Endothelial cell (in vitro differentiated cells): ENCODE results near the gene RCOR2. TPM values are rescaled to one million over a fixed set of nuclear protein-coding genes. Genes with fewer than 3 reads are reported as not detected.
A peak's percentile ranks its signal among the peaks of the same experiment; 100 is the strongest.

Source experiments
- DNase-seq: peaks from one replicate; pipeline ENCODE4 v3.0.0; 2021; ENCODE audit warnings: low spot score
- H3K27ac Mint-ChIP-seq: one replicate; pipeline ENCODE4 v1.8.0; 2021; ENCODE audit warnings: mixed read lengths, inconsistent platforms; ENCODE audit not compliant: unreplicated experiment
- H3K27me3 Mint-ChIP-seq: one replicate; pipeline ENCODE4 v1.8.0; 2021; ENCODE audit warnings: mild to moderate bottlenecking, moderate library complexity, mixed read lengths, inconsistent platforms; ENCODE audit not compliant: unreplicated experiment
- H3K36me3 Mint-ChIP-seq: one replicate; pipeline ENCODE4 v1.8.0; 2021; ENCODE audit warnings: mild to moderate bottlenecking, low read depth, mixed read lengths, inconsistent platforms; ENCODE audit not compliant: unreplicated experiment
- H3K4me1 Mint-ChIP-seq: one replicate; pipeline ENCODE4 v1.8.0; 2021; ENCODE audit warnings: mild to moderate bottlenecking, mixed read lengths, inconsistent platforms; ENCODE audit not compliant: unreplicated experiment
- H3K4me3 Mint-ChIP-seq: one replicate; pipeline ENCODE4 v1.8.0; 2021; ENCODE audit warnings: mild to moderate bottlenecking, mixed read lengths, inconsistent platforms; ENCODE audit not compliant: unreplicated experiment
- H3K9me3 Mint-ChIP-seq: one replicate; pipeline ENCODE4 v1.8.0; 2021; ENCODE audit warnings: mixed read lengths, inconsistent platforms; ENCODE audit not compliant: unreplicated experiment
- total RNA-seq: library from RNA; stranded (reverse); fragmentation: NEBNext Ultra II Directional; extraction: Animal tissue kit (Norgen Biotek cat#: 25700); gene quantifications from one replicate; pipeline ENCODE4 v1.2.1, GENCODE V29; 2021; ENCODE audit not compliant: unreplicated experiment
- TF ChIP-seq, protein P1 (sequence below): fragments of 200-600 bp; sonication (generic); IDR thresholded peaks from one replicate; pipeline ENCODE4 v1.5.0; 2021; ENCODE audit warnings: antibody characterized with exemption; ENCODE audit not compliant: unreplicated experiment

Gene RCOR2
- total RNA-seq, 1 donor from 2014 or later, result 9.3 TPM

DNA sequence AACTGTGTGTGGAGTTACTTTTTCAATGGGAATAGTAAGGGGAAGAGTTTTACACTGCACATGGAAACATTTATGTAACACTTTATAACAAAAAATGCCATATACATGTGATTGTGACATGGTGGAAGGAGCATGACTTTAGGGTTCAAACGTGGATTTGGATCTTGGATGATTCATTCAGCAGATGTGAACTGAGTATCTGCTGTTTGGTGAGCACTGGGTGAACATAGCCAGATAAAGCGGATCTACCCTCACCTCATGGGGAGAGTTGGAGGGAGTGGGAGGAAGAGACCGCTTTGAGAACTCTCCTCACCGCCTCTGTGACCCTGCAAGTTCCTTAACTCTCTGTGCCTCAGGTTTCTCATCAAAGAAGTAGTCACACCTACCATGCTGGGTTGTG, 24.9 kb upstream of the RCOR2 start:
- H3K27me3 Mint-ChIP-seq, result peaks cover 4% of the 10 kb centered on the region
- TF ChIP-seq, protein P1, sequence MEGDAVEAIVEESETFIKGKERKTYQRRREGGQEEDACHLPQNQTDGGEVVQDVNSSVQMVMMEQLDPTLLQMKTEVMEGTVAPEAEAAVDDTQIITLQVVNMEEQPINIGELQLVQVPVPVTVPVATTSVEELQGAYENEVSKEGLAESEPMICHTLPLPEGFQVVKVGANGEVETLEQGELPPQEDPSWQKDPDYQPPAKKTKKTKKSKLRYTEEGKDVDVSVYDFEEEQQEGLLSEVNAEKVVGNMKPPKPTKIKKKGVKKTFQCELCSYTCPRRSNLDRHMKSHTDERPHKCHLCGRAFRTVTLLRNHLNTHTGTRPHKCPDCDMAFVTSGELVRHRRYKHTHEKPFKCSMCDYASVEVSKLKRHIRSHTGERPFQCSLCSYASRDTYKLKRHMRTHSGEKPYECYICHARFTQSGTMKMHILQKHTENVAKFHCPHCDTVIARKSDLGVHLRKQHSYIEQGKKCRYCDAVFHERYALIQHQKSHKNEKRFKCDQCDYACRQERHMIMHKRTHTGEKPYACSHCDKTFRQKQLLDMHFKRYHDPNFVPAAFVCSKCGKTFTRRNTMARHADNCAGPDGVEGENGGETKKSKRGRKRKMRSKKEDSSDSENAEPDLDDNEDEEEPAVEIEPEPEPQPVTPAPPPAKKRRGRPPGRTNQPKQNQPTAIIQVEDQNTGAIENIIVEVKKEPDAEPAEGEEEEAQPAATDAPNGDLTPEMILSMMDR, result no peak
- H3K4me3 Mint-ChIP-seq, result no peak overlapping the region
- H3K36me3 Mint-ChIP-seq, result no peaks in the 10 kb centered on the region
- no peak for DNase-seq
- no peak overlapping the region for H3K27ac Mint-ChIP-seq
- peaks cover 14% of the 10 kb centered on the region for H3K4me1 Mint-ChIP-seq
- no peaks in the 10 kb centered on the region for H3K9me3 Mint-ChIP-seq

DNA sequence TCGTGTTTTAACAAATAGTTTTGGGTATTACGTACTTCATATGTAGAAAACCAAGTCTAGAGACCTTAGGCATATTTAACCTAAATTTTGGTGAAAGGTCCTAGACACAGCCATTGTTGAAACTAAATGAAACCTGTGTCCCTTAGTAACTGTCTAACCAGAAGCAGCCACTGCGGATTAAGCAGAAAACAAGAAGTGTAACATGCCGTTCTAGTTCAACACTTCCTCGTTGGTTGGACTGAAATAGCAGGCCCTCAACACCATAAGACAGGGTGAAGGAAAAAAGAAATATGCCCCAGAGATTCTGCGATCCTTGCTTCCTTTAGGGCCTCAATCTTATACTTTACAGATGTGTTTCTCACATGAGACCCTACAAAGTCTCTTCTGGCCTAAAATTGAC, 23.8 kb upstream of the RCOR2 start:
- Mint-ChIP-seq H3K9me3 (no peaks in the 10 kb centered on the region), H3K36me3 (no peaks in the 10 kb centered on the region), H3K4me3 (peak overlapping the region; percentile 48), H3K27me3 (peaks cover 4% of the 10 kb centered on the region), H3K4me1 (peaks cover 14% of the 10 kb centered on the region), H3K27ac (no peak overlapping the region)
- TF ChIP-seq, protein P1, result no peak
- no peak for DNase-seq

DNA sequence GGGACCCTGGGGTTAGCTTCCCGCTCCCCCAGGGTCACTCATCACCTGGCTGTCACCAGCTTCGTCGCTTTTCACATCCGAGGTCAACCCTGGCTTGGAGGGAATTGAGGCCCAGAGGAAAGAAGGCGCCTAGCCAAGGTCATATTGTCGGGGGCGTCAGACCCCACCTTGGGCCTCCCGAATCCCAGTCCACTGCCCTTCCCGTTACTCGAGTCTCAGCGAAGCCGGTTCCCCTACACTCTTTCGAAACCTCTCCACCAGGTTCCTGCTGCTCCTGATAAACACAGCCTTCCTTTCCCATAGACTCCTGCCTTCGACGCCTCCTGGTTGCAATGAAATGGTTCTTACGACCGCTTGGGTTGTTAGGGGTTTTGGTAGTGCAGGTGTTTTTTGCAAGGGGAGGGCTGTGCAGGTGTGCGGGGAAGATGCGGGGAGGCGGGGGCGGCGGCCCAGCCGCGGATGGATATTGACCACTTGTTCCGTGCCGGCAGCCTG, 22.5 kb upstream of the RCOR2 start:
- TF ChIP-seq, protein P1, result no peak
- peak overlapping the region; percentile 65 for H3K27ac Mint-ChIP-seq
- peak; percentile 18 for DNase-seq
- no peaks in the 10 kb centered on the region for H3K36me3 Mint-ChIP-seq
- H3K9me3 Mint-ChIP-seq, result no peaks in the 10 kb centered on the region
- H3K4me1 Mint-ChIP-seq, result peaks cover 14% of the 10 kb centered on the region
- H3K27me3 Mint-ChIP-seq, result peaks cover 4% of the 10 kb centered on the region
- H3K4me3 Mint-ChIP-seq, result peak overlapping the region; percentile 93

DNA sequence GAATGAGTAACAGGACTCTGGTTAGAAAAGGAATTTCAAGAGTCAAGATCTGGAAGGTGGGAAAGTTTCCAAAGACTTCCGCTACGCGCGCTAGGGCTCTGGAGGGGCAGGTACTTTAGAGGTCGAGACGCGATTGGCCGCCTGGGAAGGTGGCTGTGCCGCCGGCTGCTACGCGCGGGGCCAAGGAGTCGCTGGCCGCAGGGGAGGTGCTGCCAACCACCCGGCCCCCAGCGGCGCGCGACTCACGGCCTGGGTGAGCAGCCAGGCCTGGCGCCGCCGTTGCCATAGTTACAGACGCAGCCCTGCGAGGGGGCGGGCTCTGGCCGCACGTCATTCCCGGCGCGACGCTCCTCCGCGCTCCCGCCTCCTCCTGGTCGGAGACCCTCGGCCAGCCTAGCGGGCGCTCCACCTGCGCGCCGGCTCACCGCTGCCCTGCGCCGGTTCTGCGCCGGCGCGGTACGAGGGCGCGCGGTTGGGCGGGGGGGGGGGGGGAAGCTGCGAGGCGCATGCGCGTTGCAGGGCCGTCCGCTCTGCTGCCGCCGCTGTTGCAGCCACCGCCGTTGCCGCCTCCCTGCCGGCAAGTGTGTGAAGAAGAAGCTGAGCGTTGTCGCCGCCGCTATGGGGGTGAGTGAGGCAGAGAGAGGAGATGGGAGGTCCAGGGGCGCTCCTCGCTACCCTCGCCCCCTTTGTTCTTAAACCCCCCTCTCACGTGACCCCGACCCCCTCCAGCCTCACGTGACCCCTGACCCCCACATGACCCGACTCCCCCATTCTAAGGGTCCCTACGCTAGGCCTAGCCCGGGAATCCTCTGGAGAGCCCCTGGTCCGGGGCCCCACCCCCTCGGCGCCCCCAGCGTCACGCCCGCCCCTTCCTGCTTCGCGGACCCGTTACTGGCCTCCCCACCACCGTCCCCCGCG, 21.8 kb upstream of the RCOR2 start, which contains the start of gene NAA40:
TSS of gene NAA40 (plus strand) at position 524 of the 918 bp plus-strand sequence. CDS start at position 619, 95 bp downstream.
- H3K4me1 Mint-ChIP-seq, result peaks cover 14% of the 10 kb centered on the region
- TF ChIP-seq, protein P1, result no peak
- peaks cover 4% of the 10 kb centered on the region for H3K27me3 Mint-ChIP-seq
- H3K27ac Mint-ChIP-seq, result peak within 1 kb of the TSS; percentile 87
- H3K4me3 Mint-ChIP-seq, result peak within 1 kb of the TSS; percentile 95
- no peaks in the 10 kb centered on the region for H3K36me3 Mint-ChIP-seq
- H3K9me3 Mint-ChIP-seq, result no peaks in the 10 kb centered on the region
- DNase-seq, result peak; percentile 95
